Measurements from ENCODE around the gene DNM3. TPM values are rescaled to one million over a fixed set of nuclear protein-coding genes. Genes with fewer than 3 reads are reported as not detected.

DNM3 gene
- total and polyA plus RNA-seq, 10 of the 15 experiments (the other 5 are each of a cell fraction or from before 2014, with no cell fraction given): 0.03 to 1.5 (median 0.08) TPM; not detected in 3

DNA sequence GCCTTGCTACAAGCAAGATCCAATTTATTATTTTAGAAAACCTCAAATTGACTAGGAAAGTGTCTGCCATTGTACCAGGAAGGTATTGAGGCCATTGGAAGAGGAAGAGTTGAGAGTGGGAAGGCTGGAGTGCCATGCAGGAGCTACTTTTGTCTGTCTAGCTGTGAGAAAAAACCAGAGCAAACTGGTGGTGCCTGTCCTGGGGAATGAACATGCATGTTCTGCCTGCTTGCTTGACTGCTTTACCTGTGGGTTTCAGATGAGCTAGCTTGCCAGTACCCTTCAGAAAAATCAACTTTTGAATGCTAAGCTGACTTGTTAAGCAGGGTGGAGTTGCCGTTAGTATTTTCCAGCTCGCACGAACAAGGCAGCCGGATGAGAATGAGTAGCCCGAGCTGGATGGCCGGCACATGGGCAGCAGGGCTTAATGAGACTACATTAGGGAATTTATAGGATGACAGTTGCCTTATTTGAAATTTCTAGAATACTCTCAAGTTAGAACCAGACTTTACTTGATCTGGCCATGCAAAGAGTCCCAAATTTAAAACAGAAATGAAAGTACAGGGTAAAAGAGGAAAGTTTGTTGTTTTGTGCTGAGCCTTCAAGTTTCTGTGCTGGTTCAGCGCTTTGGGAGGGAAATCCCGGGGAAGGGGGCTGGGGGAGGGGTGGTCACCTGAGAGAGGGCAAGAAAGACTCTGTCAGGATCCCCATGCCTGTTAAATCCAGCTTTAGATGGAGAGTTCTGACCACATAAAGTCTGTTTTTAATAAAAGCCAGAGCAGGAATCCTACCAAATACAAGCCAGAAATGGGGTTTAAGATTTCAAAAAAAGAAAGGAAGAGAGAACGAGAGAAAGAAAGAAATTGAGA, 549.6 kb downstream of the DNM3 start:
- ChIA-PET CTCF (interaction anchor here (0.5 to 12.4 kb wide), 11 partner anchors 9 to 286 kb away, joined by 3 to 153 read pairs (median 8); no protein-coding TSS in a partner anchor), RAD21 (ENCODE audit: unreplicated experiment) (interaction anchor here (0.8 to 15.1 kb wide), 16 partner anchors 8 to 388 kb away, joined by 3 to 394 read pairs (median 6); no protein-coding TSS in a partner anchor), POLR2A (interaction anchor here (1.0 to 3.9 kb wide), 15 partner anchors 8 to 208 kb away, joined by 3 to 43 read pairs (median 7); no protein-coding TSS in a partner anchor), SMC1A (ENCODE audit: uncharacterized antibody, unreplicated experiment) (interaction anchor here (0.9 to 16.5 kb wide), 12 partner anchors 8 to 301 kb away, joined by 3 to 458 read pairs (median 6); no protein-coding TSS in a partner anchor)
- Histone ChIP-seq H4K20me1 (ENCODE audit: control insufficient read depth, insufficient read depth) (no peaks in the 10 kb centered on the region), H3K4me1 (ENCODE audit: control insufficient read depth, insufficient read depth, low read length) (peaks cover 56% of the 10 kb centered on the region), H2AFZ (ENCODE audit: control insufficient read depth, low read depth, low read length) (peak overlapping the region; percentile 40), H3K4me2 (ENCODE audit: control insufficient read depth, insufficient read depth) (peak overlapping the region; percentile 81), H3K9ac (ENCODE audit: control insufficient read depth, insufficient read depth, low read length) (peak overlapping the region; percentile 83), H3K9me3 (replicated peaks; ENCODE audit: control insufficient read depth, insufficient read depth, low read length) (no peaks in the 10 kb centered on the region; the same call in 2 of the 3 replicates), H3K36me3 (ENCODE audit: control insufficient read depth in 2 of 2, insufficient read depth in 2 of 2, low read length in 1 of 2) (no peaks in the 10 kb centered on the region), H3K79me2 (ENCODE audit: control insufficient read depth, insufficient read depth, low read length) (no peaks in the 10 kb centered on the region), H3K27me3 (replicated peaks in 1 of 2; ENCODE audit: control insufficient read depth in 2 of 2, insufficient read depth in 2 of 2, low read length in 1 of 2) (no peaks in the 10 kb centered on the region), H3K27ac (ENCODE audit: control insufficient read depth, insufficient read depth) (peak overlapping the region; percentile 98), H3K4me3 (peak overlapping the region; percentile 11; the same call in 1 of the 2 replicates)
- peak; percentile 96 for DNase-seq (ENCODE audit: low read depth, low spot score)
- in situ Hi-C loops (cut with MboI) (loop anchor here (5.0 kb wide), 2 partner anchors 49 to 209 kb away; no protein-coding TSS in a partner anchor), intact Hi-C loops (cut with micrococcal nuclease; ENCODE audit: unreplicated experiment) (loop anchor here (1.0 kb wide), 4 partner anchors 10 to 210 kb away; no protein-coding TSS in a partner anchor)
- peak; percentile 94 for FAIRE-seq
- 0% methylated on average over 9 of the region's 9 CpGs for WGBS (ENCODE audit: insufficient coverage, insufficient replicate concordance, low lambda C conversion rate, missing lambda C conversion rate)
- BruUV-seq (replicated peaks): TSS peak; percentile 90
- peak; percentile 82 for ATAC-seq
- TF ChIP-seq, protein P1, sequence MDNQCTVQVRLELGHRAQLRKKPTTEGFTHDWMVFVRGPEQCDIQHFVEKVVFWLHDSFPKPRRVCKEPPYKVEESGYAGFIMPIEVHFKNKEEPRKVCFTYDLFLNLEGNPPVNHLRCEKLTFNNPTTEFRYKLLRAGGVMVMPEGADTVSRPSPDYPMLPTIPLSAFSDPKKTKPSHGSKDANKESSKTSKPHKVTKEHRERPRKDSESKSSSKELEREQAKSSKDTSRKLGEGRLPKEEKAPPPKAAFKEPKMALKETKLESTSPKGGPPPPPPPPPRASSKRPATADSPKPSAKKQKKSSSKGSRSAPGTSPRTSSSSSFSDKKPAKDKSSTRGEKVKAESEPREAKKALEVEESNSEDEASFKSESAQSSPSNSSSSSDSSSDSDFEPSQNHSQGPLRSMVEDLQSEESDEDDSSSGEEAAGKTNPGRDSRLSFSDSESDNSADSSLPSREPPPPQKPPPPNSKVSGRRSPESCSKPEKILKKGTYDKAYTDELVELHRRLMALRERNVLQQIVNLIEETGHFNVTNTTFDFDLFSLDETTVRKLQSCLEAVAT (IDR thresholded peaks at IDR 0.05): peak; percentile 60; the same call in 1 of the 2 replicates
- TF ChIP-seq ASH2L (IDR thresholded peaks at IDR 0.05; ENCODE audit: borderline replicate concordance, low read depth): peak; percentile 39; the same call in 1 of the 2 replicates
- 0 out of 2 replicates have a peak, but pooled peaks have one; percentile 26 for TF ChIP-seq ZNF384 (IDR thresholded peaks at IDR 0.05; ENCODE audit: borderline replicate concordance, low read depth, low read length)
- TF ChIP-seq, protein P2, sequence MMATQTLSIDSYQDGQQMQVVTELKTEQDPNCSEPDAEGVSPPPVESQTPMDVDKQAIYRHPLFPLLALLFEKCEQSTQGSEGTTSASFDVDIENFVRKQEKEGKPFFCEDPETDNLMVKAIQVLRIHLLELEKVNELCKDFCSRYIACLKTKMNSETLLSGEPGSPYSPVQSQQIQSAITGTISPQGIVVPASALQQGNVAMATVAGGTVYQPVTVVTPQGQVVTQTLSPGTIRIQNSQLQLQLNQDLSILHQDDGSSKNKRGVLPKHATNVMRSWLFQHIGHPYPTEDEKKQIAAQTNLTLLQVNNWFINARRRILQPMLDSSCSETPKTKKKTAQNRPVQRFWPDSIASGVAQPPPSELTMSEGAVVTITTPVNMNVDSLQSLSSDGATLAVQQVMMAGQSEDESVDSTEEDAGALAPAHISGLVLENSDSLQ (IDR thresholded peaks at IDR 0.05): 0 out of 2 replicates have a peak, but pooled peaks have one; percentile 23
- TF ChIP-seq, protein P3, sequence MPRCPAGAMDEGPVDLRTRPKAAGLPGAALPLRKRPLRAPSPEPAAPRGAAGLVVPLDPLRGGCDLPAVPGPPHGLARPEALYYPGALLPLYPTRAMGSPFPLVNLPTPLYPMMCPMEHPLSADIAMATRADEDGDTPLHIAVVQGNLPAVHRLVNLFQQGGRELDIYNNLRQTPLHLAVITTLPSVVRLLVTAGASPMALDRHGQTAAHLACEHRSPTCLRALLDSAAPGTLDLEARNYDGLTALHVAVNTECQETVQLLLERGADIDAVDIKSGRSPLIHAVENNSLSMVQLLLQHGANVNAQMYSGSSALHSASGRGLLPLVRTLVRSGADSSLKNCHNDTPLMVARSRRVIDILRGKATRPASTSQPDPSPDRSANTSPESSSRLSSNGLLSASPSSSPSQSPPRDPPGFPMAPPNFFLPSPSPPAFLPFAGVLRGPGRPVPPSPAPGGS (IDR thresholded peaks at IDR 0.05; ENCODE audit: borderline replicate concordance, insufficient read depth, low read depth, low read length, poor library complexity, severe bottlenecking): peak; percentile 57
- peak; percentile 89; the same call in 2 of the 3 replicates for TF ChIP-seq POU2F2 (IDR thresholded peaks at IDR 0.05; ENCODE audit: borderline replicate concordance, low read depth, low read length)
- no peak for TF ChIP-seq NR2F1 (conservative IDR thresholded peaks at IDR 0.05)
- no peak for TF ChIP-seq GABPA (IDR thresholded peaks at IDR 0.05; ENCODE audit: low read depth)
- TF ChIP-seq TCF12 (IDR thresholded peaks at IDR 0.05; ENCODE audit: low read depth, low read length): peak; percentile 40; the same call in 1 of the 2 replicates
- TF ChIP-seq, protein P4, sequence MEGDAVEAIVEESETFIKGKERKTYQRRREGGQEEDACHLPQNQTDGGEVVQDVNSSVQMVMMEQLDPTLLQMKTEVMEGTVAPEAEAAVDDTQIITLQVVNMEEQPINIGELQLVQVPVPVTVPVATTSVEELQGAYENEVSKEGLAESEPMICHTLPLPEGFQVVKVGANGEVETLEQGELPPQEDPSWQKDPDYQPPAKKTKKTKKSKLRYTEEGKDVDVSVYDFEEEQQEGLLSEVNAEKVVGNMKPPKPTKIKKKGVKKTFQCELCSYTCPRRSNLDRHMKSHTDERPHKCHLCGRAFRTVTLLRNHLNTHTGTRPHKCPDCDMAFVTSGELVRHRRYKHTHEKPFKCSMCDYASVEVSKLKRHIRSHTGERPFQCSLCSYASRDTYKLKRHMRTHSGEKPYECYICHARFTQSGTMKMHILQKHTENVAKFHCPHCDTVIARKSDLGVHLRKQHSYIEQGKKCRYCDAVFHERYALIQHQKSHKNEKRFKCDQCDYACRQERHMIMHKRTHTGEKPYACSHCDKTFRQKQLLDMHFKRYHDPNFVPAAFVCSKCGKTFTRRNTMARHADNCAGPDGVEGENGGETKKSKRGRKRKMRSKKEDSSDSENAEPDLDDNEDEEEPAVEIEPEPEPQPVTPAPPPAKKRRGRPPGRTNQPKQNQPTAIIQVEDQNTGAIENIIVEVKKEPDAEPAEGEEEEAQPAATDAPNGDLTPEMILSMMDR (IDR thresholded peaks at IDR 0.05 in 2 of 3, conservative IDR thresholded peaks at IDR 0.05 in 1 of 3; ENCODE audit: control insufficient read depth in 2 of 3, extremely low read depth in 1 of 3, insufficient read depth in 1 of 3, low read depth in 3 of 3, low read length in 3 of 3): no peak
- TF ChIP-seq BACH1 (IDR thresholded peaks at IDR 0.05; ENCODE audit: borderline replicate concordance): peak; percentile 32; the same call in 1 of the 2 replicates
- TF ChIP-seq CREB1 (IDR thresholded peaks at IDR 0.05; ENCODE audit: low read depth): no peak

All from GM12878 (cell line).